GM19328 (cell line): ENCODE measurements around the gene SPO11.

Source experiments
- ATAC-seq: cut with Tn5 transposase; IDR thresholded peaks from one replicate; pipeline ENCODE4 v1.9.1; 2021; ENCODE audit warnings: mild to moderate bottlenecking, moderate library complexity; ENCODE audit not compliant: unreplicated experiment

SPO11 gene

DNA sequence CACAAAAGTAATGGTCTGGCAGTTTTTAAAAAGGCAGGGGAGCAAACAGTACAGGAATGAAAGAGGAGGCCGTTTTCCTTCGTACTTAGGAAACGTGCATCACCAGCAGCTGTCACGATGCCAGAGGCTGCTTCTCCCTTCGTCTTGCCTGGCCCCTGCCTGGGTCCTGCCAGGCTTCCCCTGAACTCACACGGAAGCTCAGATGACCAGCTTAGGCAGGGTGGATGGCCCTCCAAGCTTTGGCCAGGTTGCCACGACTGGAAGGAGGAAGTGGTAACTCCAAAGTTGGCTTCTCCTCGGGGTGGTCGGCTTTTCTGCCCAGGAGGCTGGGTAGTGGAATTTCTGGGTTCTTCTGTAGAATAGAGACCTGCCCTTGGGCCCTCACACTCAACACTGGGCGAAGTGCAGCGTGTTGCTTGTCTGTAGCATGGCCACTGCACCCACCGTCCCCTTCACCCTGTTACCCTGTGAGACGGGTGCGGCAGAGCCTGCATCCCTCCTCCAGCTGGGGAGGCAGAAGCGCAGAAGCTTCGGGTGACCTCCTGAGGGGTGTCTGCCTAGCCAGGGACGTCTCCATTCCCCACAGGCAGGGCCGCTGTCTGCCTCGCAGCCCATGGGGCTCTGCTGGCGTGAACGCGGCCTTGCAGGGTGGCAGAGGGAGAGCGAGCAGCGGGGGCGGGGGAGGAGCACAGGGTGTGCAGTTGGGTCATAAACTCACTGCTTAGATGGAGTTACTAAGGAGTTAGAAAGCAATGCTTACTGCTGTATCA lies 43.2 kb downstream of the SPO11 start:
- no peak for ATAC-seq

DNA sequence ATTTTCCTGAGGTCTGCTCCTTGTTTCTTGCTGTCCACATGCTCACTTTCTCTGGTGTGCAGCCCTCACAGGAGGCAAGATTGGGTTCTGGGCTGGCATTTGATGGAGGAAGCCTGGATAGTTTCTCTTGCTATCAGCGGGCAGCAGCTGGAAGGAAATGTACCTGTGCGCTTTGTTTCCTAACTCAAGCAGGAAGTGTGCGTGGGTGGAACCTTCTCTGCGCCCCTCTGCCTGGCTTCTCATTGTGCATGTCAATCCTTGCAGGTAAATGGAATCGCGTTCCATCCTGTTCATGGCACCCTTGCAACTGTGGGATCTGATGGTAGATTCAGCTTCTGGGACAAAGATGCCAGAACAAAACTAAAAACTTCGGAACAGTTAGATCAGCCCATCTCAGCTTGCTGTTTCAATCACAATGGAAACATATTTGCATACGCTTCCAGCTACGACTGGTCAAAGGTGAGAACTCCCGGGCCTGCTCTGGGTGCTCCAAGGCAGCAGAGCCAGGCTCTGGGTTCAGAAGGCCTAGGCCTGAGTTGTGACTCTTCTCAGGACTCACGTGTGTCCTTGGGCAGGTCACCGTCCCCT lies 44.8 kb downstream of the SPO11 start:
- no peak for ATAC-seq

GRCh38 chr20:57374931-57375651 lies 45.5 kb downstream of the SPO11 start:
- no peak for ATAC-seq

DNA sequence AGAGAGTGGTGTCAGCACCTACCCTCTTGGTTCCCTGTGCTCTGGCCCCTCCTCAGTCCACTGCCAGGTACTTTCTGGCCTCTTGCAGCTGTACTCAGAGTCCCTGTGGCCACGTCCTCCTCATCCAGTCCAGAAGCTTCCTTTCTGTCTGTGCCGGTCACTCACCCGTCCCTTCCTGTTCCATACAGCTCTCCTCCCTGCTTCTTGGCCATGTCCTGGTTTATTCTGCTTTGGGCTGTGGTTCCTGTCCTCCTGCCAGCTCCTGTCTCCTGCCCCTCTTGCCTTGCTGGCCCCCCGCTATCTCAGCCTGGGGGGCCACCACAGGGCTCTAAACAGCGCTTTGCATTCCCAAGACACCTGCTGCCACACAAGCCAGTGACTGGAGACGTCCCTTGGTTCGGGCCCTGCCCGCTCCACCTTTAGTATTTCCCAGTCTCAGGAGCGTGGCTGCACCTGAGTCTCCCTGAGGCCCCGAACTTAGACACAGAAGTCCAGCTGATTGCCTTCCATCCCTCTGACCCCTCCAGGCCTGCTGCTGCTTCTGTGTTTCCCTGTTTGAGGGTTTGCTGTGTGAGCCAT lies 46.1 kb downstream of the SPO11 start:
- no peak for ATAC-seq

DNA sequence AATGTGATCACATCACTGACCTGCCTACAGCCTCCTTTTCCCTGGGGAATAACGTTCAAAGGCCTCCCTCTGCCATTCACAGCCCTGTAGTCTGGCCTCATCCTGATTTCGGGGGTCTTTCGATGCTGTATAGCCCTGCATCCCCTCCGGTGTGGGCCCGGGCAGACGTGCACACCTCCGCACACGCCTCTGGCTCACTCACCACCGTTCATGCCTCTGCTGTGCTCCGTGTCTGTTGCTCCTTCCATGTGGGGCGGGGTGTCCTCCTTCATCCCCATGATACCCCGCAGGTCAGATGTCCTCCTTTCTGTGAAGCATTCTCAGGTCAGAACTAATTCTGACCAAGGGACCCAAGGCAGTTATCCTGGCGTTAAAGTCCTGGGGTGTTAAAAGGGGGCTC lies 47.7 kb downstream of the SPO11 start:
- no peak for ATAC-seq

DNA sequence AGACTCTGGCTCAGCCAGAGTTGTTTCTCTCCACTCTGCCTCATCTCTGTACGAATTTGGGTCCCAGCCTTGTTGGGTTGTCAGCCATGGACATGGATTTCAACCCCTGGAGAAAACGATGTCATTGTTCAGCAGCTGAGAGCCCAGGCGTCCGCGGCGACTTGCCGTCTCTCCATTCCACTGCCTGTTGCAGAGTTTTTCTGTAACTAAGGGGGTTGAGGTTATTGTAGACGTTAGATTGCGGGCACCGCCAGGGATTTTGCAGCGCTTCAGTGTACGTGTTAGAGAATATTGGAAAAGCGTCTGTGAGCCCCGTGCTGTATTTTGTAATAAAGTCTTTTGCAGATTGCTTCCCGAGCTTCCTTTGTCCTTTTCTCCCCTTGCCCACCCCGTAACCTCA lies 48.5 kb downstream of the SPO11 start:
- no peak for ATAC-seq

GRCh38 chr20:57378646-57379262 lies 49.2 kb downstream of the SPO11 start:
- no peak for ATAC-seq

DNA sequence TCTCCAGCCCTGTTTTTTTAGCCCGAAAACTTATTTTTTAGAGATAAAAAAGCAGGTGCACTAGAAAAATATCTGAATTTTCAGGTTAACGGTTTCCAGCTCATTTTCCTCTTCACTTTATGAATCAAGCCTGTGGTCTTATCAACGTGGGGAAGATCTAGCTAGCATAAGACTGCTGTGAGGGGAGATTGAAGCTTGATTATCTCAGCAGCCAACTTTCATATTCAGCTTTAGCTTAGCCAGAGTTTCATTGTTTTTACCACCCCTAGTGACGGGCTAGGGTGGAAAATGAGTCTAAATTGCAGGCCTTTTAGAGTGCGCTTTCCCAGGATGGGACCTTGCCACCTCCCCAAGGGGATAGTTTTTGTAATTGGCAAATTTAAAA lies 49.7 kb downstream of the SPO11 start:
- no peak for ATAC-seq

DNA sequence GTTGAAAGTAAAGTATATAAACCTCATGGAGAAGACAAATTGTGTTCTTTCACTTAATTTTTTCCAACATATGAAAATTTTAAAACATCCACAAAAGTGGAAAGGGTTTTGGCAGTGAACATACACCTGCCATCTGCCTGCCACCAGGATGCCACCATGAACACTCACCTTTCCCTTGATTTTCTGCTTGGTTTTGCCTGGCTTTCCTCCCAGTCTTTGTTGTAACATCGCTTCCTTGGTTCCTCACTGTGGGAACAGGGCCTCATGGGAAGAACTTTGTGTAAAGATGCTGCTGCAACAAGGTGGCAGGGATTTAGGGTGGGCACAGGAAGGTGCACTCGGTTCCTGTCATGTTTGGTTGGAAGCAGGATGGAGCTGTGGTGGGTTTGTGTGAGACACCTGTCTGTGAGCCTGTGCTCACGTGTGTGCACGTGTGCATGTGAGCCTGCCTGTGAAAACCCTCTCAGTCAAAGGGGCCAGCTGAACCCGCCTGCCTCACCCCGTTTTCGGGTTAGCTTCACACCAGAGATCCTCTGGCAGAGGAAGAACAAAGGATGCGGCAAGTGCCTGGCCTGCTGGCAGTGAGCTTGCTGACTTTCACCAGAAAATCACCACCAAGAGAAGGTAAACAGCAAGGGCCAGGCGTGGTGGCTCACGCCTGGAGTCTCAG lies 50.6 kb downstream of the SPO11 start:
- ATAC-seq, result no peak

DNA sequence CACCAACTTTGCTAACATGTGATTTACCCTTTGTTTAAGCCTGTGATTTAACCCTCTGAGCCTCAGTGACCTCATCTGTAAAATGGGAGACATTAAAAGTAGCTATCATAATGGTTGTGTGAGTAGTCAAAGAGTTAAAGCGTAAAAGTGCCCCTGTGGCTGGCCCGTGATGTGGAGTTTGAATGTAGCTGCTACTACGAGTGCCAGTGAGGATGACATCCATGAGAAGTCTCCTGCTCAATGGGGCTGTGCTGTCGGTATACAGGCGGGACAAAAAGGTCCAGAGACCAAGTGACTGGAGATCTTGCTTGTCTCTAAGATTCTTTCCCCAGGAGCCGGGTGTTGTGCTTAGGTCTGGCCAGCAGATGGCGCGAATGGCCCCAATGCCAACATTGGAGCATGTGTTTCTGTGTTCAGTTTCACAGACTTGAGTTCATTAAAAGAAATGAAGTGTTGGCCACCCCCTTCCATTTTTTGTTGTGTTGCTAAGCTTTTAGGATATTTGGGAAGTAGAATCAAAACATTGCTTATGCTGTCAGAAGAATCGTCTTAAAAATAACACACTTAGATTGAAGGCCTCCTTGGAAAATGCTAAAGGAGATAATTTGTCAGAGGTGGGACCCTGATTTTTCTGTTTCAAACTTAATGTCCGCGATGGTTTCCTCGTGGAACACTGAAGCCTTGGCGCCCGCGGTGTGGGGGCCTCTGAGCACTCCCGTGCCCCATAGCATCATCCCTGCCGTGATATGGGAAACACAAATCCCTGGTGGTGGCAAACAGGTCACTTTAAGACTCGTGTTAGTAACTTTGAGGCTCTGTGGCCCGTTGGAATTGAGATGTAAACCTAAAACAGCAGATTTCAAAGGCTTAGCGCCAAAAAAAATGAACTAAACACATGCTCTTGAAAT lies 52.2 kb downstream of the SPO11 start:
- ATAC-seq, result no peak

DNA sequence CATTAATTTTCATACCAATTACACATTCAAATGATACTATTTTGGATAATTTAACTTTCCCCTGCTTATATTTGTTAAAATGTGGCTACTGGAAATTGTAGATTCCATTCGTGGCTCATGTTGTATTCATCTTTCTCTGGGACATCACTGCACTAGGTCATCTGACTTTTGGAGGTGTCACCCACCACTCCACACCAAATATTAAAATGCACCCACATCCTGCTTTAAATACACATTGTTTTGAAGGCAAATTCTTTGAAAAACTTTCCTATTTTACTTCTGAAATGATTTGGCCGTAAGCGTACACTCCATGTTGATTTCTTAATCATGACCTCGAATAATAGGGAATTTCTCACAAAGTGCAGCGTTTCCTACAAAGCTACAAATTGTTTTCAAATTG lies 52.9 kb downstream of the SPO11 start:
- ATAC-seq, result no peak

- no peak for ATAC-seq
Measured at GRCh38 chr20:57383447-57384347, 54.1 kb downstream of the SPO11 start.

DNA sequence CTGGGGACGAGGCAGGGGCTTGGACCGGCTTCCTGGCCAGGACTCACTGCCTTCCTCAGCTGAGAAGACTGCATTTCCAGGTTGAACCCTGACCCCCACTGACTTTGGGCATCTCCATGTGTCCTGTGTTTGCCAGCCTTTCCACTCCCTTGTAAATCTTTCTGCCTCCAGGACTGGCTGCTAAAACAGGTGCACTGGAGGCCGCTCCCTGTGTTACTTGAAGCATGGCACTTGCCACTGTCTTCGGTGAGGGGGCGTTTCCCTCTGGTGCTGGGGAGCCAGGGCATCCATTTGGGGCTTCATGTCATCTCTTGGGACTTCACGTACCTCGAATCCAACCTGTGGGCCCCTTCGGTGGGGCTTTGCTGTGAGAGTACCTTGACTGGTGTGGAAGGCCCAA lies 54.9 kb downstream of the SPO11 start:
- no peak for ATAC-seq

- ATAC-seq, result no peak
Measured at GRCh38 chr20:57384953-57385761, 55.6 kb downstream of the SPO11 start.

- ATAC-seq, result no peak
Measured at GRCh38 chr20:57385940-57386339, 56.3 kb downstream of the SPO11 start.

- no peak for ATAC-seq
Measured at GRCh38 chr20:57386762-57387161, 57.2 kb downstream of the SPO11 start.

GRCh38 chr20:57387463-57387862 lies 57.9 kb downstream of the SPO11 start:
- no peak for ATAC-seq

GRCh38 chr20:57387945-57388371 lies 58.4 kb downstream of the SPO11 start:
- no peak for ATAC-seq
